Small intestine (tissue), 7 donors: ENCODE data around the gene PCBP2. TPM values are rescaled to one million over a fixed set of nuclear protein-coding genes. Genes with fewer than 3 reads are reported as not detected.
A peak's percentile ranks its signal among the peaks of the same experiment; 100 is the strongest.

Experiments used
- DNase-seq, 2 donors: peaks; one replicate each; pipeline versions ENCODE4 v3.0.0 to v3.0.0-alpha.2; 2013
- FAIRE-seq: peaks from 2 replicates; lab custom pipeline; 2012; peaks lifted over from hg19 to GRCh38; lab: Jason Lieb, UNC
- H3K27ac ChIP-seq, 3 donors: one replicate each; pipeline ENCODE4 v1.5.1; 2013; ENCODE audit warnings: low read length in 2 of 3, mild to moderate bottlenecking in 2 of 3, control low read depth in 1 of 3, inconsistent platforms in 1 of 3, low read depth in 1 of 3, moderate library complexity in 1 of 3
- H3K27me3 ChIP-seq, 3 donors: one replicate each; pipeline ENCODE4 v1.6.1; 2013; ENCODE audit warnings: low read length in 3 of 3, inconsistent platforms in 1 of 3; ENCODE audit not compliant: control insufficient read depth in 3 of 3, insufficient read depth in 3 of 3
- H3K36me3 ChIP-seq, 3 donors: one replicate each; pipeline ENCODE4 v1.6.1; 2013; ENCODE audit warnings: low read length in 3 of 3, inconsistent platforms in 1 of 3, low read depth in 1 of 3, mild to moderate bottlenecking in 1 of 3, moderate library complexity in 1 of 3; ENCODE audit not compliant: control insufficient read depth in 3 of 3, insufficient read depth in 2 of 3
- H3K4me1 ChIP-seq, 3 donors: one replicate each; pipeline ENCODE4 v1.6.1; 2013; ENCODE audit warnings: low read length in 2 of 3, inconsistent platforms in 1 of 3, low read depth in 1 of 3, mild to moderate bottlenecking in 1 of 3, moderate library complexity in 1 of 3; ENCODE audit not compliant: control insufficient read depth in 3 of 3, insufficient read depth in 2 of 3
- H3K4me3 ChIP-seq, 3 donors: one replicate each; pipeline ENCODE4 v1.5.1; 2013; ENCODE audit warnings: low read length in 3 of 3, control low read depth in 1 of 3, inconsistent platforms in 1 of 3, low read depth in 1 of 3, mild to moderate bottlenecking in 1 of 3, moderate library complexity in 1 of 3
- H3K9me3 ChIP-seq, 2 donors: one replicate each; pipeline ENCODE4 v1.6.1; 2013; ENCODE audit warnings: low read depth in 1 of 2, low read length in 1 of 2; ENCODE audit not compliant: control insufficient read depth in 2 of 2, insufficient read depth in 1 of 2
- WGBS, 3 donors: extraction: QIAGEN DNeasy Blood & Tissue Kit; methylation state at CpG; one replicate each; pipeline ENCODE4 v1.1.7; 2013; 5-methylcytosine and 5-hydroxymethylcytosine counted together
- polyA plus RNA-seq, 4 donors: library from polyadenylated mRNA; stranded (reverse) in 3 of 4; unstranded in 1 of 4; fragments of 200-250 nt in 3 of 4; fragments of 120-200 nt in 1 of 4; gene quantifications; one replicate each; pipeline versions ENCODE4 v1.2.1 to v1.2.3, GENCODE V29; 2013
- donor health status: healthy with polysubstance abuse.
- donor health status: control.
- donor health status: control.
- donor health status: Bipolar disorder and iron deficiency.
- donor health status: healthy.

PCBP2 gene
- polyA plus RNA-seq, 4 donors = 446 to 821 (median 494) TPM

DNA sequence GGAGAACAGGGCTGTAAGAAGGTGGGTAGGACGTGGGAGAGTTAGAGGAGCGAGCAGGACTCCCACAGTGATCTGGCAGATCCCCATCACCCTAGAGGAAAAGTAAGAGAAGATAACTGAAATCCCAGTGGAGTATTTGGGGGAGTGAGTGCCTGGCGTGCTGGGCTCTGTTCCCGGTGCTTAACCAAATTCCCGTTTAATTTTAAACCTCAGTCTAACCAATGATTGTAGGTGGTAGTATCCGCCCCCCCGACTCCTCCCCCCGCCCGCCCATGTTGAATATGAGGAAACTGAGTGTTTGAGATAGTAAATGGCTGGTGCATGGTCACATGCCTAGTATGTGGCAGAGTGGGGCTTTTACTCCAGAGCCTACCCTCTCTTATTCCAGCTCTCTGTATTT, 50.4 kb downstream of the PCBP2 start:
- Histone ChIP-seq H3K27me3 (peaks cover 0 to 3% (median 0%) of the 10 kb centered on the region in 3 donors), H3K27ac (peak overlapping the region in 1 of 3 donors; percentile 98), H3K9me3 (no peaks in the 10 kb centered on the region), H3K4me3 (peak overlapping the region in 1 of 3 donors; percentile 61), H3K36me3 (peaks cover 0 to 46% (median 0%) of the 10 kb centered on the region in 3 donors), H3K4me1 (peaks cover 4 to 27% (median 5%) of the 10 kb centered on the region in 3 donors)
- no peak for DNase-seq
- no peak for FAIRE-seq
- WGBS, 3 donors = 71 to 80% (median 79%) methylated on average over 9 of the region's 9 CpGs

DNA sequence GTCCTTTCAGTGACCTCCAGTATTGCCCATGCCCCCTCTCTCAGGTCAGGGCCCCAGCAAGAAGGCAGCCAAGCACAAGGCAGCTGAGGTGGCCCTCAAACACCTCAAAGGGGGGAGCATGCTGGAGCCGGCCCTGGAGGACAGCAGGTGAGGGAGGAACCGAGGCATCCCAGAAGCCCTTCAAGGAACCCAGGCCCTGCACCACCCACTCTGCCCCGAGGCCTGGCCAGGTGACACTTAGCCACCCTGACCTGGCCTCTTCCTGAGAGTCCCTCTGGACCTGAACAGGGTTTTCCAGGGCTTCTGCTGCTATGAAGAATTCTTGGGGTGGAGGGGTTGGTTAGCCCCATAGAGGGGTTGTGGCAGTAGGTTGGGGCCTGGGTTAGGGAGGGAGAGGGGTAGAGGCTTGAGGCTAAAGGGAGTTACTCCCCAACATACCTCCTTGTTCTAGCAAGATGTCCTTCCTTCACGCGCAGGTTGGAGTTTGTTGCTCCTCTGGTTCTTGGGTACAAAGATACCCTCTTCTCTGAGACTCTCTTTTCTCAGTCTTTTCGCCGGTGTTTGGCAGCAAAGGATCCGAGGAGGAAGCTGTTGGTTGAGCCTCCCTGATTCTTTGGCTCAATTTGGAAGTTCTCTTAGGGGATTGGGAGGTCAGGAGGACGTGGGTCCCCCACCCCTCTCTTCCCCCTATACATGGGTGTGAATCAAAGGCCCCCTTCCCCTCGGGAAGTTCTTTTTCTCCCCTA, 51.3 kb downstream of the PCBP2 start:
- 81 to 88% (median 85%) methylated on average over 10 of the region's 10 CpGs for WGBS, 3 donors

DNA sequence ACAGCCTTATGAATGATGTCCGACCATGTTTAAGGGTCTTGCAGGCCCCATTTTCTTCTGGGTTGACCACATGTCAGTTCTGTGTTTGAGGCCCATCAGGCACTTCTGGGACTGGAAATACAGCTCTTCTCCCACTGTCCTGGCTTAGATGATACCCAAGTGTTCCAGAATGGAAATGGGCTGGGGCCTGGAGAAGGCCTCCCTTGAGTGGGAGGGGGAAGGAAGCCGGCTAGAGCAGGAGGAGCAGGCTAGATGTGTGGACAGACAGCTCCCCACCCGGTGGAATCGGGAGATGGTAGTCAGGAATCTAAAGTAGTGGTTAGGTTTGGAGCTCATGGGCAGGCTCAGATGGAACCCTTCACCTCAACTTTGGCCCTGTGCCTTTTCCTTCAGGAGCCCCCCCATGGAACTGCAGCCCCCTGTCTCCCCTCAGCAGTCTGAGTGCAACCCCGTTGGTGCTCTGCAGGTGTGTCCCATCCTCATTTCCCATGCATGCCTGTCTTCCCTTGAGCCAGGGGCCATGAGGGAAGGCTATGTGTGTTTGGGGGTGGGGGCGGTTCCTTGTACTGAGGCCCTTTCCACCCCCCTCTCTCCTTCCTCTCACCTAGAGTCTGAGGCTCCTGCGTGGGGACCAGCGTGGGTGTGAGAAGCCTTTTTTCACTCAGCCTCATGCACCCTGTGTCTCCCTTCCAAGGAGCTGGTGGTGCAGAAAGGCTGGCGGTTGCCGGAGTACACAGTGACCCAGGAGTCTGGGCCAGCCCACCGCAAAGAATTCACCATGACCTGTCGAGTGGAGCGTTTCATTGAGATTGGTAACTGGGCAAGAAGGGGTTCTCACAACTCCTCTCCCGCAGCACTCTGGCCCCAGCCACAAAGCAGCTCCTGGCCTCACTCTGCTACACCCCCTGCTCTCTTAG, 52.4 kb downstream of the PCBP2 start:
- H3K4me3 ChIP-seq = no peak overlapping the region
- H3K27ac ChIP-seq = no peak overlapping the region
- H3K4me1 ChIP-seq = peaks cover 4 to 22% (median 5%) of the 10 kb centered on the region in 3 donors
- WGBS, 3 donors = 80 to 85% (median 83%) methylated on average over 14 of the region's 14 CpGs
- DNase-seq (no peak), FAIRE-seq (no peak)
- peaks cover 0 to 59% (median 0%) of the 10 kb centered on the region in 3 donors for H3K36me3 ChIP-seq
- no peaks in the 10 kb centered on the region for H3K27me3 ChIP-seq
- no peaks in the 10 kb centered on the region for H3K9me3 ChIP-seq

More for the DNA sequence above, 51.3 kb downstream of the PCBP2 start:
- Histone ChIP-seq H3K4me1 (peaks cover 4 to 27% (median 5%) of the 10 kb centered on the region in 3 donors), H3K27ac (no peak overlapping the region), H3K4me3 (no peak overlapping the region), H3K36me3 (peaks cover 0 to 52% (median 0%) of the 10 kb centered on the region in 3 donors), H3K27me3 (peaks cover 0 to 3% (median 0%) of the 10 kb centered on the region in 3 donors), H3K9me3 (no peaks in the 10 kb centered on the region)
- DNase-seq (no peak), FAIRE-seq (no peak)

DNA sequence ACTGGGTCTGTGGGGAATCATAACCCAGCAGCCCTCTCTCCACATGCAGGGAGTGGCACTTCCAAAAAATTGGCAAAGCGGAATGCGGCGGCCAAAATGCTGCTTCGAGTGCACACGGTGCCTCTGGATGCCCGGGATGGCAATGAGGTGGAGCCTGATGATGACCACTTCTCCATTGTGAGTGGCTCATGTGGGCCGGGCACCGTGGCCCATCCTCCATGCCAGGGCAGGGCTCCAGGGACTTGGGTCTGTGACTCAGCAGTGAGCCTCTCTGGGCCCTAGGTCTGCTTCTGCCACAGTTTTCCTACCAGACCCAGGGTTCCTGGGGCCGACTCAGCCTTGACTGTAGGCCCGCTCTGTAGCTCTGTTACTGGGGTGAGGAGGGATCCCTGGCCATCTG, 53.2 kb downstream of the PCBP2 start:
- Histone ChIP-seq H3K27me3 (no peaks in the 10 kb centered on the region), H3K4me1 (peaks cover 4 to 15% (median 5%) of the 10 kb centered on the region in 3 donors), H3K4me3 (no peak overlapping the region), H3K9me3 (no peaks in the 10 kb centered on the region), H3K36me3 (peaks cover 0 to 61% (median 0%) of the 10 kb centered on the region in 3 donors), H3K27ac (no peak overlapping the region)
- no peak for FAIRE-seq
- DNase-seq = no peak
- 85 to 90% (median 86%) methylated on average over 10 of the region's 10 CpGs for WGBS, 3 donors

DNA sequence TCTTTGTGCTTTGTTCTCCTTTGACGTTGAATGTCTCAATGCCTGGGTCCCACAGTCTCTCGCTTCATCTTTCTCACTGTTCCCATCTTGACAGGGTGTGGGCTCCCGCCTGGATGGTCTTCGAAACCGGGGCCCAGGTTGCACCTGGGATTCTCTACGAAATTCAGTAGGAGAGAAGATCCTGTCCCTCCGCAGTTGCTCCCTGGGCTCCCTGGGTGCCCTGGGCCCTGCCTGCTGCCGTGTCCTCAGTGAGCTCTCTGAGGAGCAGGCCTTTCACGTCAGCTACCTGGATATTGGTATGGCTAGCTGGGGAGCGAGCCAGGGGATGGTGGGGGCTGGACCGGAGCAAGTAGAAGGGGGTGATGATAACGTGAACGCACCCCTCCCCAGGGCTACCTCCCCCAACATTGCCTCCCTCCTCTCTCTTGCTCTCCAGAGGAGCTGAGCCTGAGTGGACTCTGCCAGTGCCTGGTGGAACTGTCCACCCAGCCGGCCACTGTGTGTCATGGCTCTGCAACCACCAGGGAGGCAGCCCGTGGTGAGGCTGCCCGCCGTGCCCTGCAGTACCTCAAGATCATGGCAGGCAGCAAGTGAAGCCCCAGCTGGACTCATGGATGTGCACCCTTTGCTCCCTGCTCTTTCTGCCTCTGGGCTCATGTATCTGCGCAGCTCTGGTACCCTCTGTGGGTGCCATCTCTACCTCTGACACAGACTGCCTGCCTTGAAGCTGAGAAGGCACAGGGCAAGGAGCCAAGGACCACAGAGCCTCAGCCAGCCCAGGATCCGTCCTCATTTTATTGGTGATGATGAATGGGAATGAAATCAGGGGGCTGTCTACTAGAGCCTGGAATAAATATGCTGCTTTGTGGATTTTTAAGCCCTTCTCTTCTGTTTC, 53.9 kb downstream of the PCBP2 start:
- Histone ChIP-seq H3K36me3 (peaks cover 0 to 68% (median 0%) of the 10 kb centered on the region in 3 donors), H3K27me3 (no peaks in the 10 kb centered on the region), H3K4me1 (peaks cover 4 to 12% (median 5%) of the 10 kb centered on the region in 3 donors), H3K4me3 (no peak overlapping the region), H3K27ac (no peak overlapping the region), H3K9me3 (no peaks in the 10 kb centered on the region)
- FAIRE-seq (no peak), DNase-seq (no peak)
- WGBS, 3 donors = 81 to 86% (median 86%) methylated on average over 19 of the region's 19 CpGs

DNA sequence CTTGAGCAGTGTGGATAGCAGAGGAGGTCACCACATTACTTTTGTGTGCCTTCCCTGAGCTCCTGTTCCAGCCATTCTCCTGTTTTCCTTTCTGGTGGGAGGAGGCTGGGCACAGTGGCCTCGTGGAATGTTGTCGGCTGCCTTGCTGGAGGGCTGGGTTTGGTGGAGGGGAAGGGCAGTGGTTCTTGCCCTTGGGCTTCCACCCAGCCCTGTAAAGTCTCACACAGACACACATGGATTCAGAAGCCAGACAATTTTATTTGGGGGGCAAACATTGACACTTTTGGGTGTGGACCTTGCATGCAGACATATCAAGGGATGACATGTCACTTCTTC, 54.5 kb downstream of the PCBP2 start:
- no peak for FAIRE-seq
- 50 to 60% (median 58%) methylated on average over 2 of the region's 2 CpGs for WGBS, 3 donors
- DNase-seq = no peak
- no peak overlapping the region for H3K4me3 ChIP-seq
- peaks cover 4 to 12% (median 5%) of the 10 kb centered on the region in 3 donors for H3K4me1 ChIP-seq
- no peak overlapping the region for H3K27ac ChIP-seq
- no peaks in the 10 kb centered on the region for H3K27me3 ChIP-seq
- peaks cover 0 to 69% (median 0%) of the 10 kb centered on the region in 3 donors for H3K36me3 ChIP-seq
- H3K9me3 ChIP-seq = no peaks in the 10 kb centered on the region

DNA sequence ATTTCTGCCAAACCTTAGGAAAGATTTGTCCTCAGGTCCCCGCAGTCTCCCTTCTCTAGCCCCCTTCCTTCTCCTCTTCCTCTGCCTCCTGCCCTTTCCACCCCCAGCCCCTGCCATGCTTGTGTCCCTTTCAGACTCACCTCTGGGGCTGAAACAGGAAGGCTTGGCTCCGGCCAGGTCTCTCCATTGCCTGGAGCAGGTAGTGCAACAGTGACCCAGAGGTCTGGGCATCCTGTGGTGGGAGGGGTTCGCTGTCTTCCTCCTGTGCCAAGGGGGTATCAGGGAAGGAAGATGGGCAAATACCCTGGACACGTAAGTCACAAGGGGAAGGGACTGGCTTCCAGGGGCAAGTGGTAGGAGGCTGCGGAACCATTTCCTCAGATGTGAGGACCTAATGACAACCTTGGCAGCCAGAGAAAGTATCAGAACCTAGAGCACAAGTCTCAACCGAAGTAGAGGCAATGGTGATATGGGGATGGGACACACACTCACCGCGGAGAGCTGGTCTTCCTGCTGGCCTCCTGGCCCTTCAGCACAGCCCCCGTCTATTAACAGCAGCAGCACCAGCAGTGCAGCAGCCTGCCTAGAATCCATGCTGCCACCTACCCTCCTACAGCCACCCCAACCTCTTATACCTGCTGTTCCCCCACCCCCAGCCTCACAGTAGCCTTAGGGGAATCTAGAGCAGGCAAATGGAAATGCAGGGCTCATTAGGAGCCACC, 55.1 kb downstream of the PCBP2 start, which contains the start of gene NPFF:
TSS of gene NPFF (minus strand) at position 604 of the 722 bp plus-strand sequence. CDS start at position 594, 10 bp downstream.
- DNase-seq (no peak), FAIRE-seq (no peak)
- Histone ChIP-seq H3K27me3 (no peaks in the 10 kb centered on the region), H3K27ac (no peak within 1 kb of the TSS), H3K36me3 (peaks cover 0 to 74% (median 1%) of the 10 kb centered on the region in 3 donors), H3K4me1 (peaks cover 0 to 5% (median under 1%) of the 10 kb centered on the region in 3 donors), H3K9me3 (no peaks in the 10 kb centered on the region), H3K4me3 (no peak within 1 kb of the TSS)
- 91 to 92% (median 91%) methylated on average over 9 of the region's 9 CpGs for WGBS, 3 donors
